Keratinocyte (primary cell): ENCODE measurements around the gene ZNF526.

ENCODE experiments used
- EZH2 ChIP-seq: IDR thresholded peaks from one replicate; pipeline ENCODE4 v1.6.1; 2012; ENCODE audit warnings: inconsistent platforms, mild to moderate bottlenecking, low read length, moderate library complexity
- TF ChIP-seq, protein P1 (sequence below), 3 experiments: IDR thresholded peaks in 1 of 3; conservative IDR thresholded peaks in 1 of 3; optimal IDR thresholded peaks in 1 of 3; 2 replicates in 2 of 3; 3 replicates in 1 of 3; pipeline versions ENCODE3 to v1.5.1; 2011; ENCODE audit warnings: low read length in 3 of 3, mild to moderate bottlenecking in 3 of 3, moderate library complexity in 2 of 3, control low read depth in 1 of 3, inconsistent platforms in 1 of 3; ENCODE audit not compliant: insufficient read depth in 2 of 3; ENCODE audit errors: extremely low read depth in 1 of 3

GRCh38 chr19:42271045-42271419 is 50.9 kb downstream of the ZNF526 start:
- TF ChIP-seq, protein P1, sequence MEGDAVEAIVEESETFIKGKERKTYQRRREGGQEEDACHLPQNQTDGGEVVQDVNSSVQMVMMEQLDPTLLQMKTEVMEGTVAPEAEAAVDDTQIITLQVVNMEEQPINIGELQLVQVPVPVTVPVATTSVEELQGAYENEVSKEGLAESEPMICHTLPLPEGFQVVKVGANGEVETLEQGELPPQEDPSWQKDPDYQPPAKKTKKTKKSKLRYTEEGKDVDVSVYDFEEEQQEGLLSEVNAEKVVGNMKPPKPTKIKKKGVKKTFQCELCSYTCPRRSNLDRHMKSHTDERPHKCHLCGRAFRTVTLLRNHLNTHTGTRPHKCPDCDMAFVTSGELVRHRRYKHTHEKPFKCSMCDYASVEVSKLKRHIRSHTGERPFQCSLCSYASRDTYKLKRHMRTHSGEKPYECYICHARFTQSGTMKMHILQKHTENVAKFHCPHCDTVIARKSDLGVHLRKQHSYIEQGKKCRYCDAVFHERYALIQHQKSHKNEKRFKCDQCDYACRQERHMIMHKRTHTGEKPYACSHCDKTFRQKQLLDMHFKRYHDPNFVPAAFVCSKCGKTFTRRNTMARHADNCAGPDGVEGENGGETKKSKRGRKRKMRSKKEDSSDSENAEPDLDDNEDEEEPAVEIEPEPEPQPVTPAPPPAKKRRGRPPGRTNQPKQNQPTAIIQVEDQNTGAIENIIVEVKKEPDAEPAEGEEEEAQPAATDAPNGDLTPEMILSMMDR (optimal IDR thresholded peaks at IDR 0.05 in 1 of 3, IDR thresholded peaks at IDR 0.05 in 1 of 3, conservative IDR thresholded peaks at IDR 0.05 in 1 of 3; ENCODE audit: extremely low read depth in 1 of 3, insufficient read depth in 2 of 3, low read length in 3 of 3), result no peak
- no peak for TF ChIP-seq EZH2
